Suprapubic skin (tissue), 4 donors: ENCODE data around the gene EEF1AKMT3. TPM values are rescaled to one million over a fixed set of nuclear protein-coding genes. Genes with fewer than 3 reads are reported as not detected.

ENCODE experiments used
- DNase-seq, 2 donors: peaks; one replicate each; pipeline ENCODE4 v3.0.0-alpha.2; 2019; ENCODE audit warnings: low spot score in 2 of 2
- H3K27ac ChIP-seq: fragments of 200-600 bp; sonication (generic); one replicate; pipeline ENCODE4 v1.5.1; 2019
- H3K27me3 ChIP-seq: fragments of 200-600 bp; sonication (generic); one replicate; pipeline ENCODE4 v1.5.1; 2019
- H3K36me3 ChIP-seq: fragments of 200-600 bp; sonication (generic); one replicate; pipeline ENCODE4 v1.5.1; 2019
- H3K4me1 ChIP-seq: fragments of 200-600 bp; sonication (generic); one replicate; pipeline ENCODE4 v1.5.1; 2019
- H3K4me3 ChIP-seq: fragments of 200-600 bp; sonication (generic); one replicate; pipeline ENCODE4 v1.5.1; 2019; ENCODE audit warnings: mild to moderate bottlenecking
- H3K9me3 ChIP-seq: fragments of 200-600 bp; sonication (generic); one replicate; pipeline ENCODE4 v1.5.1; 2019
- EP300 ChIP-seq: sonication (generic); formaldehyde crosslinking; IDR thresholded peaks from one replicate; pipeline ENCODE4 v1.6.1; 2017; ENCODE audit warnings: antibody characterized with exemption
- POLR2A ChIP-seq, 2 donors: fragments of 450-650 bp; IDR thresholded peaks; one replicate each; pipeline ENCODE4 v1.6.1; 2017; ENCODE audit warnings: antibody characterized with exemption in 2 of 2, mild to moderate bottlenecking in 2 of 2, moderate library complexity in 2 of 2
- POLR2AphosphoS5 ChIP-seq, 3 donors: sonication (generic); formaldehyde crosslinking; IDR thresholded peaks; one replicate each; pipeline ENCODE4 v1.6.1; 2017; ENCODE audit warnings: antibody characterized with exemption in 3 of 3
- WGBS: methylation state at CpG from one replicate; pipeline ENCODE4 v1.1.5; 2018; 5-methylcytosine and 5-hydroxymethylcytosine counted together
- total RNA-seq, 4 donors: library from RNA; depleted of rRNA; stranded (reverse); fragments of >200 nt; gene quantifications; one replicate each; pipeline ENCODE4 v1.1.0, GENCODE V29; 2016
- TF ChIP-seq, protein P1 (sequence below), 2 donors: fragments of 200-600 bp in 1 of 2; fragments of 450-650 bp in 1 of 2; sonication (generic) in 1 of 2; IDR thresholded peaks; one replicate each; pipeline ENCODE4 v1.5.1; 2016 to 2019; ENCODE audit warnings: antibody characterized with exemption in 2 of 2, mild to moderate bottlenecking in 1 of 2, moderate library complexity in 1 of 2

Gene EEF1AKMT3
- total RNA-seq, 4 donors from 2014 or later = 8.7 to 13.7 (median 11.3) TPM

GRCh38 chr12:57727758-57728395, 44.5 kb upstream of the EEF1AKMT3 start:
- Histone ChIP-seq H3K27me3 (no peaks in the 10 kb centered on the region), H3K27ac (no peak overlapping the region), H3K4me1 (peaks cover 27% of the 10 kb centered on the region), H3K4me3 (no peak overlapping the region), H3K36me3 (no peaks in the 10 kb centered on the region), H3K9me3 (no peaks in the 10 kb centered on the region)
- TF ChIP-seq POLR2AphosphoS5 (IDR thresholded peaks at IDR 0.05) (no peak), EP300 (no peak), POLR2A (IDR thresholded peaks at IDR 0.05) (no peak)
- TF ChIP-seq, protein P1, sequence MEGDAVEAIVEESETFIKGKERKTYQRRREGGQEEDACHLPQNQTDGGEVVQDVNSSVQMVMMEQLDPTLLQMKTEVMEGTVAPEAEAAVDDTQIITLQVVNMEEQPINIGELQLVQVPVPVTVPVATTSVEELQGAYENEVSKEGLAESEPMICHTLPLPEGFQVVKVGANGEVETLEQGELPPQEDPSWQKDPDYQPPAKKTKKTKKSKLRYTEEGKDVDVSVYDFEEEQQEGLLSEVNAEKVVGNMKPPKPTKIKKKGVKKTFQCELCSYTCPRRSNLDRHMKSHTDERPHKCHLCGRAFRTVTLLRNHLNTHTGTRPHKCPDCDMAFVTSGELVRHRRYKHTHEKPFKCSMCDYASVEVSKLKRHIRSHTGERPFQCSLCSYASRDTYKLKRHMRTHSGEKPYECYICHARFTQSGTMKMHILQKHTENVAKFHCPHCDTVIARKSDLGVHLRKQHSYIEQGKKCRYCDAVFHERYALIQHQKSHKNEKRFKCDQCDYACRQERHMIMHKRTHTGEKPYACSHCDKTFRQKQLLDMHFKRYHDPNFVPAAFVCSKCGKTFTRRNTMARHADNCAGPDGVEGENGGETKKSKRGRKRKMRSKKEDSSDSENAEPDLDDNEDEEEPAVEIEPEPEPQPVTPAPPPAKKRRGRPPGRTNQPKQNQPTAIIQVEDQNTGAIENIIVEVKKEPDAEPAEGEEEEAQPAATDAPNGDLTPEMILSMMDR (IDR thresholded peaks at IDR 0.05) = no peak
- DNase-seq = no peak
- WGBS = 71% methylated on average over 20 of the region's 21 CpGs

DNA sequence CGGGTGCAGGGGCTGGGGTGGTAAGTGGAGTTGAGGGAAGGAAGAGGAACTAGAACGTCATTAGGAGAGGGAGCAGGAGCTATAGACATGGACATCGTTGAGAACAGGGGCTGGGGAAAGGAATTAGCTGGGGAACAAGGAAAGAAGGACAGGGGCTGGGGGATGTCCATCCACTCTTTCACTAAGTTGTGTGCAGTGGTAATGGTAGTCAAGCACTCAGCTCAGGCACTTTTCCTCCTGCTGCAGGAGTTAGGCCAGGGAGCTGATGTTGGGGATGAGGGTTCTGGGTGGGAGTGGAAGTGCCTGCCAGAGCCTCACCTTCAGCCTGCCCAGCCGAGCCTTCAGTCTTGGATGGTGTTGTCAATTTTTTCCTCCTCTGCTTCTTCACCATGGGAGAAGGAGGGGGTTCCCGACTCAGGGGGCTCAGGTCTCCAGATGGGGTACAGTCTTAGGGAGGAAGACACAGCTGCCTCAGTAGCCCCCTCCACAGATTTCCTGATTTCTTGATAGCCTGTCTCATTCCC, 43.0 kb upstream of the EEF1AKMT3 start:
- no peaks in the 10 kb centered on the region for H3K9me3 ChIP-seq
- no peak for TF ChIP-seq EP300
- TF ChIP-seq POLR2A (IDR thresholded peaks at IDR 0.05) = no peak
- no peak for TF ChIP-seq POLR2AphosphoS5 (IDR thresholded peaks at IDR 0.05)
- TF ChIP-seq, protein P1 (IDR thresholded peaks at IDR 0.05) = no peak
- H3K27ac ChIP-seq = no peak overlapping the region
- peaks cover 8% of the 10 kb centered on the region for H3K27me3 ChIP-seq
- no peaks in the 10 kb centered on the region for H3K36me3 ChIP-seq
- H3K4me3 ChIP-seq = no peak overlapping the region
- H3K4me1 ChIP-seq = peaks cover 27% of the 10 kb centered on the region
- WGBS = 35% methylated on average over 5 of the region's 5 CpGs
- no peak for DNase-seq

DNA sequence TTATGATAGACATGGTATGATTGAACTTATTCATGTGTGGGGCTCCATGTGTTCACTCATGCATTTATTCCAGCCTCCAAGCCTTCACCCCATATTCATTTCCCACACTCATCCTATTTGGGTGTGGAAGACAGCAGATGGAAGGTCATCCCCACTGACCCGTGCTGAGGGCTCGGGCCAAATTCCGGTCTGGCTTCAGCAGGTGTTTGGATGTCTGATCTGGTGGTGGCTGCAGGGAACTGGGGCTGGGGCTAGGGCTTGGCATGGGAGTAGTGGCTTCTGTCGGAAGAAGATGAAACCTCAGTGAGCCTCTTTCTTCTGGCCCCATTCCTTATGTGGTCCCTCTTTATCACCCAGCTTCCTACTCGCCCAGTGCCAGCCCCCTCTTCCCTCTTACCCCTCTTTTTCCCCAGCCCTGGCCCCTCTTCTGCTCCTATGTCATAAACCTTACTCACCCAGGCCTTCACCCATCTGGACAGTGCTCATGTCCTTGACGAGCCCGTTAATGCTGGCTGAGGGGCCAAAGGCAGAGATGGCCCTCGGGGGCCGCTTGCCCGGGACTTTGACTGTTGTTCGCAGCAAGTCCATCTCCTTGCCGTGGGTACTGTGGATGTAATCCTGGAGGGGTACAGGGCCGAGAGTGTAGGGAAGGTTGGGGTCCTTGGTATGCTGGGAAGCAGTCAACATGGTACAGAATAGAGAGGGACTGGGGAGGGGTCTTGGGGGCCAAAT, 41.9 kb upstream of the EEF1AKMT3 start:
- TF ChIP-seq, protein P1 (IDR thresholded peaks at IDR 0.05) = no peak
- TF ChIP-seq POLR2A (IDR thresholded peaks at IDR 0.05) (no peak), EP300 (no peak), POLR2AphosphoS5 (IDR thresholded peaks at IDR 0.05) (no peak)

GRCh38 chr12:57731411-57732080, 40.9 kb upstream of the EEF1AKMT3 start:
- 79% methylated on average over 18 of the region's 19 CpGs for WGBS
- Histone ChIP-seq H3K36me3 (no peaks in the 10 kb centered on the region), H3K4me3 (no peak overlapping the region), H3K9me3 (no peaks in the 10 kb centered on the region), H3K4me1 (peaks cover 26% of the 10 kb centered on the region), H3K27me3 (peaks cover 29% of the 10 kb centered on the region), H3K27ac (no peak overlapping the region)
- no peak for DNase-seq
- no peak for TF ChIP-seq EP300
- no peak for TF ChIP-seq POLR2A (IDR thresholded peaks at IDR 0.05)
- no peak for TF ChIP-seq POLR2AphosphoS5 (IDR thresholded peaks at IDR 0.05)
- TF ChIP-seq, protein P1 (IDR thresholded peaks at IDR 0.05) = no peak

More for the DNA sequence above, 41.9 kb upstream of the EEF1AKMT3 start:
- Histone ChIP-seq H3K36me3 (no peaks in the 10 kb centered on the region), H3K9me3 (no peaks in the 10 kb centered on the region), H3K4me1 (peaks cover 24% of the 10 kb centered on the region), H3K27ac (no peak overlapping the region), H3K27me3 (peaks cover 19% of the 10 kb centered on the region), H3K4me3 (no peak overlapping the region)
- 89% methylated on average over 13 of the region's 13 CpGs for WGBS
- DNase-seq = no peak

DNA sequence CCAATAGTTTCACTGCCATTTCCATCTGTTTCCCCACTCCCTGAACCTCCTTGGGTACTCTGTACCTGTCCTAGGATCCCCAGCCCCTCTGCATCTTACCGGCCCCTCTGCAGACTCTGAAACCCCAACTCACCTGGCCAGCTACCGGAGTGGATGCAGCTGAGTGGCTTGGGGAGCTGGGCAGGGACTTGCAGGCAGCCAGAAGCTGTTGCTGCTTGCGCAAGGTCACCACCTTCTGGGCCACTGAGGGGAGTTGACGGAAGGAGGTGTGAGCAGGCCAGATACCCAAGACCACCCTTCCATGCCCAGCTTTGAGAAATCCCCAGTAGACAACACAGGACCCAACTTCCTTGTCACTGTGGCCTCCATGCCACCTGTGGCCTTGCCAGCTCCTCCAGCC, 40.1 kb upstream of the EEF1AKMT3 start:
- H3K27me3 ChIP-seq = peaks cover 36% of the 10 kb centered on the region
- WGBS = 86% methylated on average over 4 of the region's 4 CpGs

More for the DNA sequence above, 40.1 kb upstream of the EEF1AKMT3 start:
- no peak overlapping the region for H3K4me3 ChIP-seq
- no peak for DNase-seq
- TF ChIP-seq EP300 = no peak
- TF ChIP-seq, protein P1 (IDR thresholded peaks at IDR 0.05) = no peak
- TF ChIP-seq POLR2A (IDR thresholded peaks at IDR 0.05) = no peak
- no peak for TF ChIP-seq POLR2AphosphoS5 (IDR thresholded peaks at IDR 0.05)
- no peaks in the 10 kb centered on the region for H3K9me3 ChIP-seq
- H3K36me3 ChIP-seq = no peaks in the 10 kb centered on the region
- H3K27ac ChIP-seq = no peak overlapping the region
- peaks cover 26% of the 10 kb centered on the region for H3K4me1 ChIP-seq
